Measurements from ENCODE around the gene GLRB.
"Not testable (repeated sequence)": the region's sequence is repeated elsewhere in the genome, so short reads cannot be mapped to it uniquely, and the experiment has no call there.

DNA sequence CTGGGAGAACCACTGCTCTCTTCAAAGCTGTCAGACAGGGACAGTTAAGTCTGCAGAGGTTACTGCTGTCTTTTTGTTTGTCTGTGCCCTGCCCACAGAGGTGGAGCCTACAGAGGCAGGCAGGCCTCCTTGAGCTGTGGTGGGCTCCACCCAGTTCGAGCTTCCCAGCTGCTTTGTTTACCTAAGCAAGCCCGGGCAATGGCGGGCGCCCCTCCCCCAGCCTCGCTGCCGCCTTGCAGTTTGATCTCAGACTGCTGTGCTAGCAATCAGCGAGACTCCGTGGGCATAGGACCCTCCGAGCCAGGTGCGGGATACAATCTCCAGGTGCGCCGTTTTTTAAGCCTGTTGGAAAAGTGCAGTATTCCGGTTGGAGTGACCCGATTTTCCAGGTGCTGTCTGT, 104.3 kb downstream of the GLRB start:
- TF ChIP-seq, protein P1, sequence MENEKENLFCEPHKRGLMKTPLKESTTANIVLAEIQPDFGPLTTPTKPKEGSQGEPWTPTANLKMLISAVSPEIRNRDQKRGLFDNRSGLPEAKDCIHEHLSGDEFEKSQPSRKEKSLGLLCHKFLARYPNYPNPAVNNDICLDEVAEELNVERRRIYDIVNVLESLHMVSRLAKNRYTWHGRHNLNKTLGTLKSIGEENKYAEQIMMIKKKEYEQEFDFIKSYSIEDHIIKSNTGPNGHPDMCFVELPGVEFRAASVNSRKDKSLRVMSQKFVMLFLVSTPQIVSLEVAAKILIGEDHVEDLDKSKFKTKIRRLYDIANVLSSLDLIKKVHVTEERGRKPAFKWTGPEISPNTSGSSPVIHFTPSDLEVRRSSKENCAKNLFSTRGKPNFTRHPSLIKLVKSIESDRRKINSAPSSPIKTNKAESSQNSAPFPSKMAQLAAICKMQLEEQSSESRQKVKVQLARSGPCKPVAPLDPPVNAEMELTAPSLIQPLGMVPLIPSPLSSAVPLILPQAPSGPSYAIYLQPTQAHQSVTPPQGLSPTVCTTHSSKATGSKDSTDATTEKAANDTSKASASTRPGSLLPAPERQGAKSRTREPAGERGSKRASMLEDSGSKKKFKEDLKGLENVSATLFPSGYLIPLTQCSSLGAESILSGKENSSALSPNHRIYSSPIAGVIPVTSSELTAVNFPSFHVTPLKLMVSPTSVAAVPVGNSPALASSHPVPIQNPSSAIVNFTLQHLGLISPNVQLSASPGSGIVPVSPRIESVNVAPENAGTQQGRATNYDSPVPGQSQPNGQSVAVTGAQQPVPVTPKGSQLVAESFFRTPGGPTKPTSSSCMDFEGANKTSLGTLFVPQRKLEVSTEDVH (IDR thresholded peaks at IDR 0.05; ENCODE audit: low read depth, partially characterized antibody) = not testable (repeated sequence)
- TF ChIP-seq, protein P2, sequence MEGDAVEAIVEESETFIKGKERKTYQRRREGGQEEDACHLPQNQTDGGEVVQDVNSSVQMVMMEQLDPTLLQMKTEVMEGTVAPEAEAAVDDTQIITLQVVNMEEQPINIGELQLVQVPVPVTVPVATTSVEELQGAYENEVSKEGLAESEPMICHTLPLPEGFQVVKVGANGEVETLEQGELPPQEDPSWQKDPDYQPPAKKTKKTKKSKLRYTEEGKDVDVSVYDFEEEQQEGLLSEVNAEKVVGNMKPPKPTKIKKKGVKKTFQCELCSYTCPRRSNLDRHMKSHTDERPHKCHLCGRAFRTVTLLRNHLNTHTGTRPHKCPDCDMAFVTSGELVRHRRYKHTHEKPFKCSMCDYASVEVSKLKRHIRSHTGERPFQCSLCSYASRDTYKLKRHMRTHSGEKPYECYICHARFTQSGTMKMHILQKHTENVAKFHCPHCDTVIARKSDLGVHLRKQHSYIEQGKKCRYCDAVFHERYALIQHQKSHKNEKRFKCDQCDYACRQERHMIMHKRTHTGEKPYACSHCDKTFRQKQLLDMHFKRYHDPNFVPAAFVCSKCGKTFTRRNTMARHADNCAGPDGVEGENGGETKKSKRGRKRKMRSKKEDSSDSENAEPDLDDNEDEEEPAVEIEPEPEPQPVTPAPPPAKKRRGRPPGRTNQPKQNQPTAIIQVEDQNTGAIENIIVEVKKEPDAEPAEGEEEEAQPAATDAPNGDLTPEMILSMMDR (IDR thresholded peaks at IDR 0.05 in 2 of 3, conservative IDR thresholded peaks at IDR 0.05 in 1 of 3; ENCODE audit: control insufficient read depth in 2 of 3, extremely low read depth in 1 of 3, insufficient read depth in 1 of 3, low read depth in 3 of 3, low read length in 3 of 3) = not testable (repeated sequence)
- TF ChIP-seq EZH2 (IDR thresholded peaks at IDR 0.05; ENCODE audit: borderline replicate concordance, control insufficient read depth, low read depth, low read length); HDAC6 (IDR thresholded peaks at IDR 0.05; ENCODE audit: unreplicated experiment); SRF (IDR thresholded peaks at IDR 0.05; ENCODE audit: low read depth in 2 of 2, low read length in 2 of 2); HDAC2 (IDR thresholded peaks at IDR 0.05); RCOR1 (conservative IDR thresholded peaks at IDR 0.05; ENCODE audit: low read depth, low read length); POLR2AphosphoS2 (IDR thresholded peaks at IDR 0.05; ENCODE audit: low read depth, low read length); CREB1 (IDR thresholded peaks at IDR 0.05; ENCODE audit: low read depth); TCF12 (IDR thresholded peaks at IDR 0.05; ENCODE audit: low read depth, low read length); EP300 (IDR thresholded peaks at IDR 0.05; ENCODE audit: borderline replicate concordance in 1 of 2, control insufficient read depth in 1 of 2, low read depth in 2 of 2, low read length in 2 of 2); RUNX3 (IDR thresholded peaks at IDR 0.05; ENCODE audit: low read length): not testable (repeated sequence)
- TF ChIP-seq, protein P3, sequence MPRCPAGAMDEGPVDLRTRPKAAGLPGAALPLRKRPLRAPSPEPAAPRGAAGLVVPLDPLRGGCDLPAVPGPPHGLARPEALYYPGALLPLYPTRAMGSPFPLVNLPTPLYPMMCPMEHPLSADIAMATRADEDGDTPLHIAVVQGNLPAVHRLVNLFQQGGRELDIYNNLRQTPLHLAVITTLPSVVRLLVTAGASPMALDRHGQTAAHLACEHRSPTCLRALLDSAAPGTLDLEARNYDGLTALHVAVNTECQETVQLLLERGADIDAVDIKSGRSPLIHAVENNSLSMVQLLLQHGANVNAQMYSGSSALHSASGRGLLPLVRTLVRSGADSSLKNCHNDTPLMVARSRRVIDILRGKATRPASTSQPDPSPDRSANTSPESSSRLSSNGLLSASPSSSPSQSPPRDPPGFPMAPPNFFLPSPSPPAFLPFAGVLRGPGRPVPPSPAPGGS (IDR thresholded peaks at IDR 0.05; ENCODE audit: borderline replicate concordance, insufficient read depth, low read depth, low read length, poor library complexity, severe bottlenecking) = not testable (repeated sequence)
- TF ChIP-seq, protein P4, sequence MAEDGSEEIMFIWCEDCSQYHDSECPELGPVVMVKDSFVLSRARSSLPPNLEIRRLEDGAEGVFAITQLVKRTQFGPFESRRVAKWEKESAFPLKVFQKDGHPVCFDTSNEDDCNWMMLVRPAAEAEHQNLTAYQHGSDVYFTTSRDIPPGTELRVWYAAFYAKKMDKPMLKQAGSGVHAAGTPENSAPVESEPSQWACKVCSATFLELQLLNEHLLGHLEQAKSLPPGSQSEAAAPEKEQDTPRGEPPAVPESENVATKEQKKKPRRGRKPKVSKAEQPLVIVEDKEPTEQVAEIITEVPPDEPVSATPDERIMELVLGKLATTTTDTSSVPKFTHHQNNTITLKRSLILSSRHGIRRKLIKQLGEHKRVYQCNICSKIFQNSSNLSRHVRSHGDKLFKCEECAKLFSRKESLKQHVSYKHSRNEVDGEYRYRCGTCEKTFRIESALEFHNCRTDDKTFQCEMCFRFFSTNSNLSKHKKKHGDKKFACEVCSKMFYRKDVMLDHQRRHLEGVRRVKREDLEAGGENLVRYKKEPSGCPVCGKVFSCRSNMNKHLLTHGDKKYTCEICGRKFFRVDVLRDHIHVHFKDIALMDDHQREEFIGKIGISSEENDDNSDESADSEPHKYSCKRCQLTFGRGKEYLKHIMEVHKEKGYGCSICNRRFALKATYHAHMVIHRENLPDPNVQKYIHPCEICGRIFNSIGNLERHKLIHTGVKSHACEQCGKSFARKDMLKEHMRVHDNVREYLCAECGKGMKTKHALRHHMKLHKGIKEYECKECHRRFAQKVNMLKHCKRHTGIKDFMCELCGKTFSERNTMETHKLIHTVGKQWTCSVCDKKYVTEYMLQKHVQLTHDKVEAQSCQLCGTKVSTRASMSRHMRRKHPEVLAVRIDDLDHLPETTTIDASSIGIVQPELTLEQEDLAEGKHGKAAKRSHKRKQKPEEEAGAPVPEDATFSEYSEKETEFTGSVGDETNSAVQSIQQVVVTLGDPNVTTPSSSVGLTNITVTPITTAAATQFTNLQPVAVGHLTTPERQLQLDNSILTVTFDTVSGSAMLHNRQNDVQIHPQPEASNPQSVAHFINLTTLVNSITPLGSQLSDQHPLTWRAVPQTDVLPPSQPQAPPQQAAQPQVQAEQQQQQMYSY (CRISPR knock-in tag; IDR thresholded peaks at IDR 0.05) = not testable (repeated sequence)

Data from GM12878 (cell line).